GM23248 (cell line): ENCODE data around the gene FBXO38.

Experiments
- EZH2 ChIP-seq: fragments of 200-600 bp; sonication (generic); IDR thresholded peaks from 2 replicates; pipeline ENCODE4 v1.6.1; 2018; ENCODE audit warnings: antibody characterized with exemption, mild to moderate bottlenecking; ENCODE audit not compliant: insufficient read depth, poor library complexity, severe bottlenecking
- EZH2phosphoT487 ChIP-seq: fragments of 200-600 bp; sonication (generic); IDR thresholded peaks from 2 replicates; pipeline ENCODE4 v1.6.1; 2018; ENCODE audit warnings: antibody characterized with exemption, moderate library complexity, mild to moderate bottlenecking, low read depth; ENCODE audit not compliant: insufficient read depth

GRCh38 chr5:148459669-148460068, 75.9 kb downstream of the FBXO38 start:
- TF ChIP-seq EZH2 = no peak
- no peak for TF ChIP-seq EZH2phosphoT487
